GM21381 (cell line): ENCODE measurements around the gene DISC1.

Source experiments
- ATAC-seq: cut with Tn5 transposase; IDR thresholded peaks from one replicate; pipeline ENCODE4 v1.9.1; 2021; ENCODE audit warnings: mild to moderate bottlenecking, moderate library complexity; ENCODE audit not compliant: unreplicated experiment

The DISC1 gene

GRCh38 chr1:231972111-231972445 is 345.5 kb downstream of the DISC1 start:
- ATAC-seq: no peak

GRCh38 chr1:231973830-231974229 is 347.2 kb downstream of the DISC1 start:
- no peak for ATAC-seq

GRCh38 chr1:231976231-231976630 is 349.6 kb downstream of the DISC1 start:
- ATAC-seq: no peak

GRCh38 chr1:231981675-231982074 is 355.1 kb downstream of the DISC1 start:
- ATAC-seq: no peak

GRCh38 chr1:231982871-231983587 is 356.4 kb downstream of the DISC1 start:
- ATAC-seq: no peak

GRCh38 chr1:231983588-231984193 is 357.1 kb downstream of the DISC1 start:
- no peak for ATAC-seq

GRCh38 chr1:231985296-231986023 is 358.9 kb downstream of the DISC1 start:
- no peak for ATAC-seq

GRCh38 chr1:231986631-231987336 is 360.2 kb downstream of the DISC1 start:
- no peak for ATAC-seq

GRCh38 chr1:231990388-231990787 is 363.8 kb downstream of the DISC1 start:
- ATAC-seq: no peak

GRCh38 chr1:231991231-231991630 is 364.6 kb downstream of the DISC1 start:
- ATAC-seq: no peak

GRCh38 chr1:231993968-231994455 is 367.4 kb downstream of the DISC1 start:
- no peak for ATAC-seq

GRCh38 chr1:231998791-231999190 is 372.2 kb downstream of the DISC1 start:
- no peak for ATAC-seq

GRCh38 chr1:232005300-232005699 is 378.7 kb downstream of the DISC1 start:
- ATAC-seq: no peak

GRCh38 chr1:232009741-232010140 is 383.2 kb downstream of the DISC1 start:
- no peak for ATAC-seq

- no peak for ATAC-seq
Measured at GRCh38 chr1:232011961-232012360, 385.4 kb downstream of the DISC1 start.

- ATAC-seq: no peak
Measured at GRCh38 chr1:232012773-232013386, 386.3 kb downstream of the DISC1 start.

GRCh38 chr1:232014941-232015340 is 388.4 kb downstream of the DISC1 start:
- no peak for ATAC-seq

GRCh38 chr1:232016616-232017015 is 390.0 kb downstream of the DISC1 start:
- ATAC-seq: no peak

GRCh38 chr1:232017057-232017456 is 390.5 kb downstream of the DISC1 start:
- no peak for ATAC-seq

GRCh38 chr1:232017759-232018158 is 391.2 kb downstream of the DISC1 start:
- no peak for ATAC-seq
